Muscle of back (tissue), 11 donors: ENCODE results near the gene NXN. TPM values are rescaled to one million over a fixed set of nuclear protein-coding genes. Genes with fewer than 3 reads are reported as not detected.
"Not testable (repeated sequence)": the region's sequence is repeated elsewhere in the genome, so short reads cannot be mapped to it uniquely, and the experiment has no call there.

Experiments
- DNase-seq, 3 donors: peaks; one replicate each; pipeline versions ENCODE4 v3.0.0 to v3.0.0-alpha.2; 2013
- polyA plus RNA-seq, 10 donors: library from polyadenylated mRNA; unstranded; fragments of 120-200 nt; gene quantifications; one replicate each; pipeline ENCODE4 v1.2.1, GENCODE V29; 2013; ENCODE audit not compliant: insufficient read length in 10 of 10

The NXN gene
- polyA plus RNA-seq, 10 donors = 43.5 to 70.1 (median 53.4) TPM

DNA sequence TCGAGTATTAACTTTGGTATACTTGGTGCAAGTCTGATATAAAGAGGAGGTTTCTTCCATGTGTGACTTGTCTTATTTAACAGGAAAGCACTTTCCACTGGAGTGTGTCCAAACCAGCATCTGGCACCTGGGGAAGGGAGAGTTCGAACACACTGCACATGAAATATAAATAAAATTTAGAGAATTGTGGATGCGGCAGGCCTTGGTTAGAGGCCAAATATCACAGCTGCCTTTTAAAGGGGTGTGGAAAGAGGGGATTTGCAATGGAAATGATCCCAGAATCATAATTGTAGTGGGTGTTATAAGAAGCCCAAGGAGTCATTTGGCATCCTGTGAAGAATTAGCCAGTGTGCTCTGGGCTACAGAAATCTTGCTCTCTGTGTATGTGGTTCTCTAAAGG lies 4.3 kb upstream of the NXN start:
- peak in 1 of 3 donors; percentile 72 for DNase-seq

DNA sequence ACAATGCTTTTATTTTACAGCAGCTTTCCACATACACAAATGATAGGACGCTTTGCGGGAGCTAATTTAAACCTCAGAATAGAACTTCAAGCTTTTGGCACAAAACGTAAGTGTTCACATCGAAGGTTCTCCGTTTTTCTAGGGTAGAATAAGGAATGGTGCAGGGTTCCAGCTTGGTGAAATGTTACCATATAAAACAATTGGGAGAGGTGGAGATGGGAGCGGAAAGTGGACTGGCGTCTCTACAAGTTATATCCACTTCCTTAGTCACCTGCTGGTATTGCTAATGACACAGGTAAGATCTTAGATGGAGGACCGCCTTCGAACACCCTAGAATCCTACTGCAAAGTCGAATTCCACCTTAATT lies 1.7 kb upstream of the NXN start:
- DNase-seq = no peak

DNA sequence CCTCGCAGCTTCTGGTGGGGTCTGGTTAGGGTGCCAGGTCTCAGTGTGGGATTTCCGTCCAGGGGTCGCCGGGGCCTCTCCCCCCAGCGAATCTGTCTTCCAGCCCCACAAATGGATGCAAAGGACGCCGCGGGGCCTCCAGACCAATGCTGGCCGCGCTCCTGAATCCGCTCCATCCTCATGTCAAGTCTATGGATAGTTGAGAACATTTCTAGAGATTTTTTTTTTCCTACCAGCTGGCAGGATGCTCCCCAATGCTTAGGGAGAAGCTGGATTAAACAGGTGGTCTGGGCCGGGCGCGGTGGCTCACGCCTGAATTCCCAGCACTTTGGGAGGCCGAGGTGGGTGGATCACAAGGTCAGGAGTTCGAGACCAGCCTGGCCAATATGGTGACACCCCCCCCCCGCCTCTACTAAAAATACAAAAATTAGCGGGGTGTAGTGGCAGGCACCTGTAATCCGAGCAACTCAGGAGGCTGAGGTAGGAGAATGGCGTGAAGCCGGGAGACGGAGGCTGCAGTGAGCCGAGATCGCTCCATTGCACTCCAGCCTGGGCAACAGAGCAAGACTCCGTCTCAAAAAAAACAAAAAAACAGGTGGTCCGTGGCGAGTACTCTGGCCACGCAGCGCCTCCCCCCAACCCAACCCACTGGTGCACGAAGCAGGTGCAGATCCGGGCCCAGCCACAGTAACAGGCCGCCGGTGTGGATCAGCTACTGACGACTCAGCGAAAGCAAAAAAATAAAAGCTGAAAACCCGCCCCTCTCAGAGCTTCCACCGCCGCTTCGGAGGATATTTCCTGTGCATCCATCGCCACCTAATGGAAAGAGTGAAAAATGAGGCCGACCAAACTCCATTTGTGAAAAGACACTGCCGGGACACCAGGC lies 1.1 kb upstream of the NXN start:
- DNase-seq = peak; percentile 86 to 93 (median 87)

DNA sequence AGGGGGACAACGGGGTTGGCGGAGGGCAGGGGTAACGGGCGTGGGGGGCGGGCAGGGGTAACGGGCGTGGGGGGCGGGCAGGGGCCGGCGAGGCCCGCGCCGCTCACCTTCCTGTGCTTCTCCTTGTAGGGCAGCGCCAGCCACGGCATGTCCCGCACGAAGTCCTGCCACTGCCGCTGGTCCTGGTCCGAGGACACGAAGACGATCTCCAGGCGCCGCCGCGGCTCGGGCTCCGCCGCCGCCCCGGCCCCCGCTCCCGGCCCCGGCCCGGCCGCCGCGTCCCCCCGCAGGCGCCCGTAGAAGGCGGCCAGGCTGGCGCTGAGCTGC lies 401 bp downstream of the NXN start:
- DNase-seq = no peak

DNA sequence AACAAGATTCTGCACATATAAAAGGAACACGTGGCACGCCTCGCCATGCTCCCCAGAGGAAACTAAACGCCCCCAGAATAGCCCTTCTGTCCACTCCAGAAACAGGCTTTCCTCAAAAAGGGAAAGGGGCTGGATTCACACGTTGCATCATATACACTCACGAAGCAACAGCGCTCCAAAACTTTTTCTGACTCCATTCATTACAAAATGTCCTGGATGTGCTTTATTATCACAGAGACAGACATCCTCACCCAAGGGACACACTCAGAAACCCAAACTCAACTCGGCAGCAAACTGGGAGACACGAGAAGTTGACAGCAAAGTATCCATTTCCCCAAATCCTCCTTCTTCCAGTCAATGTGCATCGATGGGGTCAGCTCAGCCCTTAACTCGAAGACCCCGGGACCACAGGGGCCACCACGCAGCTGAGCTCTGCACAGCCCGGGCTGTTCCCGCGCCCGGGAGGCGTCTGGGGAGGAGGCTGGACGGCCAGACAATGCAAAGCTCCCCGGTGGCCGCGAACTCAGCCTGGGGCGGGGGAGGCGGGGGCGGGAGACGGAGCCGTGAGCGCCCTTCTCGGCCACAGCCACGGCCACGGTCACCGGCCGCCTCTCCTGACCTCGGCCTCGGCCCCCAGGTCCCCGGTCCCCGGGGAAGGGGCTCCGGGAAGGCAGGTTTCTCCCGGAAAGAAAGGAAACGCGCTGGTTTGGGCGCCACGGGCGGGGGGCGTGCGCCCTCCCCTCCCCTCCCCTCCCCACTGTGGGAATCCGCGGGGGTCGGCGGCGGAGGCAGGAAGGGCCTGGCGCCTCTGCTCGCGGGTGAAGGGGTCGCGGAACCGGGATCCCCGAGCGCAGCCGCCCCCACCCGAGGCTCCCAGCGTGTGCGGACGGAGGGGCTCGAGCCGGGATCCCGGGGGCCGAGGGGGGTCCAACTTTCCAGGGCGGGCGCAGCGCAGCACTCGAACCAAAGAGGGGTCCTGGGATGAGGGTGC lies 1.2 kb downstream of the NXN start:
- DNase-seq = peak in 1 of 3 donors; percentile 83

DNA sequence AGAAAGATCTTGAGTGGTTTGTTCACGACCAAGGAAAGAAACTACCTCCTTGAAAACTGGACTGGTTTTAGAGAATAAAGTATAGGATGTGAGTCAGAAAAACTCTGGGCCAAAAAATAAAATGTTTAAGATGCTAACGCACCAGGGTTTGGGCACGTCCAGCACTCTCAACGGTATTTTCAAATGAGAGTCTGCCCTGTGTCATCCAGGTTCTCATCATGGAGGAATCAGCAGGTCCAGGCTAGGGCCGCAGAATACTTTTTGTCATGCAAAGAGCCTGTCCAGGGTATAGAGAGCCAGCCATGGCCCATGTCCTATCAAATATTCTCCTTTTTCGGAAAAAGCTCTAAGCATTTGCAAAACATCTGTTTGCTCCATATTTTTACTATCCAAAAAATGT lies 2.4 kb downstream of the NXN start:
- peak in 1 of 3 donors; percentile 49 for DNase-seq

DNA sequence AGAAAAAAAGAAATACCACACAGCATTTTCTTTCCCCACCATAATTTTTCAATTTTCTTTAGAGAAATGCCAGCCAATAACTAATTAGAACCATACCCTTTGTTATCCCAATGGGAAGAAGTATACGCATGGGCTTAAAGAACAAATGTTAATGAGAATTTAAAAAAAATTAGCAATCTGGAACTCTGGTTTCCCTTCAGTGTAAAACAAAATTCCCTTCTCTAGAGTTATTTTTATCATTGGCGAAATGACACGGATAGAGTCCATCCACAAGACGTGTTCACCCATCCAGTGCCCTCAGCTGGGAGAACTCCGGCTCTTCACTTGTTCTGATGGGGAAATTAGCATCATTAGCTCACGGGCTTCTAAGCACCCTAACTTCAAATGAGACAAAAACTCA lies 3.3 kb downstream of the NXN start:
- DNase-seq = no peak

DNA sequence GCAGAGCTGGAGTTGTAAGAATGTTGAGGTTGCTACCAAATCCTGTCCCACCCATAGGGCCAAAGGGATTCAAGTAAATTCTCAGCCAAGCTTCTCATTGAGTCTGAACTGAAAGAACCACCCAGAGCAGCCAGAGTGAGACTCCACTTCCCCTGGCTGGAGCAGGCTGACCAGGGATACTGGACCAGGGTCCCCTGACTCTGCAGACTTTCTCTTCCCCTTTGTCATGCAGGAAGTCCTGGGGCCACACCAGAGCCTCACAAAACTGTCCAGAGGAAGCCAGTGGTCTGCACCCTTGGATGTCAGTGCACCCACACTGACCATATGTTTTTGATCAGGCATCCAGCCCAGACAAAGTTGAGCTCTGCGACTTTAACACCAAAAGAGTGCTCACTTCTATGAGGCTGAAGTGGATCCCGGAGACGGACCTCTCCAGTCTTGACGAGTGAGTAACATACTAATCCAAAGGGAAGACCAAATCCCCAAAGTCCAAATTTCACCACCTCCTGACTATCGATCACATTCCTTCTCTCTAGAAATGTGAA lies 4.1 kb downstream of the NXN start:
- peak in 2 of 3 donors; percentile 43 to 75 for DNase-seq

DNA sequence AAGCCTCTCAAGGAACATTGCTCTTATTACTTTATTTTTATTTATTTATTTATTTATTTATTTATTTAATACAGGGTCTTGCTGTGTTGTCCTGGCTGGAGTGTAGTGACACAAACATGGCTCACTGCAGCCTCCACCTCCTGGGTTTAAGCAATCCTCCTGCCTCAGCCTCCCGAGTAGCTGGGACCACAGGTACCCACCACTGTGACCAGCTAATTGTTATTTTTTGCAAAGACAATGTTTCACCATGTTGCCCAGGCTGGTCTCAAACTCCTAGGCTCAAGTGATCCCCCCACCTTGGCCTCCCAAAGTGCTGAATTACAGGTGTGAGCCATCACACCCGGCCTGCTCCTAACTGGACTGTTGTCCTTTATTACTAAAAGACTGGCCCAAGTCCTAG lies 4.8 kb downstream of the NXN start:
- DNase-seq = not testable (repeated sequence)

DNA sequence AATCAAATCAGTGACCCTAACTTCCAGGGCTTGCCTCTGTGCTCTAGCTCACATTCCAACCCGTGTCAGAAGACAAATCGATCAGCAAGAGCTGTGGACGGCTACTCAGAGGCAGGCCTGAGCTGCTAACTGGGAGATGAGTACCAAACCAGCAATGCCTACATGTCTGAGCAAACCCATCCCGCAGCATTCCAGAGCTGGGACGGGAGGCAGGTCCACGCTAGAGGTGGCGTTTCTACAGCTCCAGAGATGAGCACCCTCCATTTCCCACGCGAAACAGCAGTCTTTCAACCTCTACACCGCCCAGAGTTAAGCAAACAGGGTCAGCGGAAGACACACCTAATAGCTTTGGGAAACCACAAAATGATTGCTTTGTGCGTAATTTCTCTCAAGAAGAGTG lies 6.5 kb downstream of the NXN start:
- DNase-seq = no peak

DNA sequence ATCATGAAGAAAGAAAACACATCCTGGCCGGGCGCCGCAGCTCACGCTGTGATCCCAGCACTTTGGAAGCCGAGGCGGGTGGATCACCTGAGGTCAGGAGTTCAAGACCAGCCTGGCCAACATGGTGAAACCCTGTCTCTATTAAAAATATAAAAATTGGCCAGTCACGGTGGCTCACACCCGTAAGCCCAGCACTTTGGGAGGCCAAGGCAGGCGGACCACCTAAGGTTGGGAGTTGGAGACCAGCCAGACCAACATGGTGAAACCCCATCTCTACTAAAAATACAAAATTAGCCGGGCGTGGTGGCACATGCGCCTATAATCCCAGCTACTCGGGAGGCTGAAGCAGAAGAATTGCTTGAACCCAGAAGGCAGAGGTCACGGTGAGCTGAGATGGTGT lies 7.7 kb downstream of the NXN start:
- not testable (repeated sequence) for DNase-seq

DNA sequence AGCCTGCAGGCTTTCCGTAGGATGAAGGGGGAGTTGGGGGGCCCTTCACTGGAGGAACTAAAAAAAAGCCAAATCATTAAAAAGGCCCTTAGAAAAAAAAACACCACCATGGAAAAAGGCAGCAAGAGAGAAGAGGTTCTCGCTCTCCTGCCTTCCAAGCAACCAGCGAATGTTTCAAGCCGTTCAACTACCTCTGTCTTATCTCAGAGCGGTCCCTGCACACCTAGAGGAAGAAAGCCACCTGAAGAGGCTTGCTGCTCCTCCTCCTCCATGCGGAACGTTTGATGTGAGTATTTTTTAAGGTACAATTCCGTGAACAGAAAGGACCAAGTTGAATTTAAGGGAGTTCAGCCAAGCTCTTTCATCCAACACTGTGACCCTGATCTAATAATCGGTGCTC lies 9.2 kb downstream of the NXN start:
- no peak for DNase-seq

DNA sequence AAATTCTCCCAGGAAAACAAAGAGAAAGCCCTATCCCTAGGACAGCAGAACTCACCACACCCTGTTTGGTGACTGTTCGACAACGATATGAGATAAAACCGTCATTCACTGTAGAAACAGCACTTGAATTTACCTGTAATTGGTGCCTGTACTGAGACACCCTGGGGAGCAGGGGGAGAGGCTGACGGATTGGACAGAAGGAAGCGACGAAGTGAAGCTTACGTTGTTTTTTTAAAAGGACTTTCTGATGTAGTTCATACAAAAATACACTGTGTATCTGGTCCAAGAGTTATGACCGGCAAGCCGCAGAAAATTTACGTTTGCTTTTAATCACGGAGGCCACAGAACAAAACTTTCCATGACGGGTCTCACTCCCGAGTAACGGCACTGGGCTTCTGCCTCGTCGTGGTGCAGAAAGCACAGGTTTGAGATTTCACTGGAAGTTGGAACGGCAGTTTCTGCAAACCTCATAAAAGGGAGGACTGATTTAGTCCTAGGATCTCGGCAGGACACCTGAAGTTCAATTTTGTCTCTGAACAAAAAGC lies 9.7 kb downstream of the NXN start:
- DNase-seq = peak in 1 of 3 donors; percentile 80

DNA sequence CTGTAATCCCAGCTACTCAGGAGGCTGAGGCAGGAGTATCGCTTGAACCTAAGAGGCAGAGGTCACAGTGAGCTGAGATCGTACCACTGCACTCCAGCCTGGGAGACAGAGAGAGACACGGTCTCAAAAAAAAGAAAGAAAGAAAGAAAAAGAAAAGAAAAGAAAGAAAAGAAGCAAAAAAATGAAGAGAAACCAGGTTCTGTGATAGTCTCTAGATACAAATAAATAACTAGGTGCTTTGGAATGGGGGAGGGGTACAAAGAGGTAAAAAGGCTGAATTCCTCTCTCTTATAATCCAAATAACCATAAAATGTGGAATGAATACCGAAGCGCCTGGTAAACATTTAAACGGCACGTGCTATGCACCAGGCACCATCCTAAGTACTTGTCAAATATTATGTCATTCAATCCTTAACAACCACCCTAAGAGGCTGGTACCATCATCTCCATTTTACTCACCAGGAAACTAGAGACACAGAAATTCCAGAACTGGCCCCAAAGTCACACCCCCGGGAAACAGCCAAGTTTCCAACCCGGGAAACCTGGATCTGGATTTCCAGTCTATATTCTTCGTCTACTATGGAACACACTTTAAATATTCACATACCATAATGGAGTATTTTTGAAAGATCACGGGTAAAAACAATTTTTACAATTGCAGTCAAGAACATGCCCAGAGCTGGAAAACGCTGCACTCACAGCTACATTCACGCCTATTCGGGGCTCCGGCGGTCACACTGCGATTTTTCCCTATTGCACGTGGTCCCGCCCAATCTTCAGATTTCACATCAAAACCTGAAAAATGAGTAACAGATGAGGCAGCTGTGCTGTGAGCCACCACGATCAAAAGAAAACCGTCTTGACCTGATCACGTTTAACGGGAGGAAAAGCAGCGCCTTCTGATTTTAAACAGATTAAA lies 10.5 kb downstream of the NXN start:
- DNase-seq = peak in 2 of 3 donors; percentile 56 to 75

DNA sequence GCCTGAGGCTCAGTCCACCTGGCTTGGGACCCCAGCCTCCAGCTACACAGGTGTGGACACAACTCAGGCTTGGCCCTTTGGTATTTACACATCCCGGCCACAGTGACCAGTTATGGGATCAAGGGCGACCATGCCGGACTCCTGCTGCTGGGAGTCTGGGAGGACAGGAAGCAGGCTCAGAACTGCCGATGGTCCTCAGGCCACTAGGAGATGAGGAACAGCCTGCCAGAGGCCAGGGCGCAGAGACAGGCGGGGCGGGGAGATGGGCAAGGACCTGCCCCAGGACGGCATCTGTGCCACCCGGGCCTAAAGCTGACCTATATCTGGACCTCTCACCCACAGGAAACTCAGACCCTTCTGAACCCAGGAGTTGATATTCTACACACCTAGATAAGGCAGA lies 12.5 kb downstream of the NXN start:
- no peak for DNase-seq

DNA sequence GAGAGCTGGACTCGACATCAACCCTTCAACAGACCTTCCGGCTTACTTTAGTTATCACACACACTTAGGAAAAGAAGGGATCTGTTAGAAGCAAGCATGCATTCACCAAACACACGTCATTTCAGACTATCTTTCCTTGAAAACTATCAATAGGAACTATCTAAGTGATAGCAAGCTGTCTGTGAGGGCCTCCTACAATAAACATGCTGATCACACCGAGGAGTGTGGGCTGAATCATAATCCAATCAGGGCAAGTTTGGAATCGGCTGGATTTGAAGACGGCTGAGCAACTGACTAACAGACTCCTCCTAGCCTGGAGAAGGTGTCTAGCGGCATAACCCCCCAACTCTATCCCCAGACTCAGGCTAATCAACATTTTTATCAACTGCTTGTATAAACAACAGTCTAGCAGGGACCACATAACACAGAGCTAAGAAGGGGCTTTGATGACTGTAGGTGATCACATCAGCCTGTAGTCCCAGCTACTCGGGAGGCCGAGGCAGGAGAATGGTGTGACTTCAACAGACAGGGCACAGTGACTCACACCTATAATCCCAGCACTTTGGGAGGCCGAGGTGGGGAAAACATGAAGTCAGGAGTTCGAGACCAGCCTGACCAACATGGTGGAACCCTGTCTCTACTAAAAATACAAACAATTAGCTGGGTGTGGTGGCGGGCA lies 14.1 kb downstream of the NXN start:
- DNase-seq = no peak

DNA sequence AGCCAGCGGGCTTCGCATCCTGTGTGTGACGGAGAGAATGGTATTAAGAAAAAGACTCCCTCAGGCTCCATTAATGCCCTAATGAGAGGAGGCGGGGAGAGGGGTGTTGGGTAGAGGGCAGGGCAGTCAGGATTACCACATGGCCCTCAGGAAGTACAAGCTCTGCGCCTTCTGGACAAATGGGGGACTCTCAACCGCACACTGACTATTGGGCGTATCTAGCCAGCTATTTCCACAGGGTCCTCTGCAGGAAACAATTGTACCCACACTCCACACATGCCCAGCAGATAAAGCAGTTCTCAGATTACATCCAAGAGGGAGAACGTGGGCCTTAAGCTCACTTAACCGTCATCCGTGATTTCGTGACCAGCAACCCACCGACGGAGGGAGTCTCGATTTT lies 14.7 kb downstream of the NXN start:
- DNase-seq = no peak

DNA sequence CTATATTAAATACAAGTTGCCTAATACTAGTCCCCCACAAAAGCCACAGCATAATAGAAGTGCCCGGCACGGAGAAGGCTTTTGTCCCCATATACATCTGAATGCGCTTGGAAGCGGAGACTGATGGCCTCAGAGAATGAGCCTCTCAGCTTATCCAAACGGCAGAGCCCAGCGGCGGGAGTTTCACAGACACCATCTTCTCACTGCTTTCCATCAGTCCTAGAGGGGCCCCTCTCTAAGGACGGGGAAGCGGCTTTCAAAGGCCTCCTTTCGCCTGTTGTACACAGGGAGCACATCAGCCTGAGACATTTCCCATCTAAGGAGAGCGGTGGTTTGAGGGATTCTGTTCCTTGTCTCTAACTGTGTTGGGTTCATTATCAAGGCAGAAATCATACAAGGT lies 16.9 kb downstream of the NXN start:
- no peak for DNase-seq

DNA sequence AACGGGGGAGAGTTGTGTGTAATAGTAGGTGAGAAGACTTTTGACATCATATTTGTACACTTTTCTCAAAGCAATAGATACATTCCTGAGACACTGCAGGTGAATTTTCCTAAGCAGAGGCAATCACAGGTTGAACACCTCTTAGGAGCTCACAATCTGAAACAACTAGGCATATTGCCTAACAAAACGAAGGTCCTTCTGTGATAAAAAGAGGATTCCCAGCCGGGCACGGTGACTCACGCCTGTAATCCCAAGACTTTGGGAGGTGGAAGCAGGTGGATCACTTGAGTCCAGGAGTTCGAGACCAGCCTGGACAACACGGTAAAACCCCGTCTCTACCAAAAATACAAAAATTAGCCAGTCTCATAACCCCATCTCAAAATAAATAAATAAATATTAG lies 17.4 kb downstream of the NXN start:
- DNase-seq = no peak

DNA sequence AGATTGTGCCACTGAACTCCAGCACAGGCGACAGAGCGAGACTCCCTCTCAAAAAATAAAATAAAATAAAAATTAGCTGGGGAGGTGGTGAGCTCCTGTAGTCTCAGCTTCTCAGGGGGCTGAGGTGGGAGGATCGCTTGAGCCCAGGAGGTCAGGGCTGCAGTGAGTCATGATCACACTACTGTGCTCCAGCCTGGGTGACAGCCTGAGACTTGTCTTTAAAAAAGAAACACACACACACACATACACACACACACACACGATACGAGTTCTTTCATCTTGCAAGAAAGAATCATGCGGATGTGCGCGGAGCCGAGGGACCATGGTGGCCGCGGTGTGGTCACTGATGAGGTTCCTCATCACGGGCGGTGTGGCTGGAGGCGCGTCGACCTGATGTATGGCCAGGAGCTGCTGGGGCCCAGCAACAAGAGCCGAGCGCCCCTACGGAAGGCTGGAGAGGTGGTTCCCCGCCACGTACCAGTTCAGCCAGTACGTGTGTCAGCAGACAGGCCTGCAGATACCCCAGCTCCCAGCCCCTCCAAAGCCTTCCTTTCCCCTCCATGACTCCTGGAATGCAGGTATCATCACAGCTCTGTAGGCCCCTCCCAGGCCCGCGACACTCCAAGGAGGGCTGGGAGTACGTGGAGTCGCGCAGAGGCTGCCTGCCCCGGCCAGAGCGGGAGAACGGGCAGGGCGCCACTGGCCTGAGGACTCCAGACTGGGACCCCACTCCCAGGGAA lies 20.7 kb downstream of the NXN start:
- no peak for DNase-seq
